NCI-H1436 treated with DMSO at 0.1 percent for 48 hours (cell line): ENCODE results near the gene ARID3A.

Experiments used
- DNase-seq: peaks from one replicate; lab custom pipeline; 2025; lab: John Stamatoyannopoulos, UW

The ARID3A gene

DNA sequence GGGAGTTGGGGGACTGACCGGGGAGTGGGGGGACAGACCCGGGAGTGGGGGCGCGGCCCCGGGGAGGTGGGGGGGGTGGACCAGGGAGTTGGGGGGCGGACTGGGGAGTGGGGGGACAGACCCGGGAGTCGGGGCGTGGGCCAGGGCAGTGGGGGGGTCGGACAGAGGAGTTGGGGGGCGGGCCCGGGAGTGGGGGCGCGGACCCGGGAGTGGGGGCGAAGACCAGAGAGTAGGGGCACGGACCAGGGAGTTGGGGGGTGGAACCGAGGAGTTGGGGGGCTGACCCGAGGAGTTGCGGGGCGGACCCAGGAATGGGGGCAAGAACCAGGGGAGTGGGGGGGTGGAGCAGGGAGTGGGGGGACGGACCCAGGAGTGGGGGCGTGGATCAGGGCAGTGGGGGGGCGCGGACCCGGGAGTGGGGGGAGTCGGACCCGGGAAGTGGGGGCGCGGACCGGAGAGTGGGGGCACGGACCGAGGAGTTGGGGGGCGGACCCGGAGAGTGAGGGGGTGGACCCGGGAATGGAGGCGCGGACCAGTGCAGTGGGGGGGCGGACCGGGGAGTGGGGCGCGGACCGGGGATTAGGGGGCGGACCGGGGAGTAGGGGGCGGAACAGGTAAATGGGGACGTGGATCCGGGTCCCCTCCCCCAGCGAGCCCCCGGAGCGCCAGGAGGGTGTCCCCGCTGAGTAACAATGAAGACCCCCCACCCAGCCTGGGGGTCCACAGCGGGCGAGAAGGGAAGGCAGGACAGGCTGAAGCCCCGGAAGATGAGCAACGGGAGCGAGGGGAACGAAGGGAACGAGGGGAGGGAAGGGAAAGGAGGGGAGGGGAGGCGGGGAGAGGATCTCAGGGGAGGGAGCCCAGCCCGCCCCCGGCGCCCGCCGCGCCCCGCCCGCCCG lies 13.4 kb upstream of the ARID3A start:
- no peak for DNase-seq

DNA sequence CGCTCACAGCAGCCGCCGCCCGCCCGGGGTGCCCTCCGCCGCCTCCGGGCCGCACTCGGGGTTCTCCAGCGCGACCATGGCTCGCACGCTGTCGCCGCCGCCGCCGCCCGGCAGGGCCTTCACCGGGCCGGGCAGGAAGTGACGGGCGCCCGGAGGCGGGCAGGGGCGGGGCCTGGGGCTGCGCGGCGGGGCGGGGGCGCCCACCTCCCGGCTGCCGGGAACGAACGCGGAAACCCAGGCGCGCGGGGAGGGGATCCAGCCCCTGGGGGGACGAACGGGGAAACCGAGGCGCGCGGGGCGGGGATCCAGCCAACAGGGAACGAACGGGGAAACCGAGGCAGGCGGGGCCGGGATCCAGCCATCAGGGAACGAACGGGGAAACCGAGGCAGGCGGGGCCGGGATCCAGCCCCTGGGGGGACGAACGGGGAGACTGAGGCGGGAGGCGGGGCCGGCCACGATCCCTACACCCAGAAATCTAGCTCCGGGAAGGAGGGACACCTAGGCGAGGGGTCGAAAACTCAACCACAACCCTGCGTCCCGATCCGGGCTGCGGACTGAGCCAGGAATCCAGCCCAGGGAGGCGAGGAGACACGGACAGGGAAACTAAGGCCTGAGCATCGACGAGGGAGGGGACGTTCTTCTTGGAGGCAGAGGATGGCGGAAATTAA lies 12.6 kb upstream of the ARID3A start, which contains the start of gene R3HDM4:
TSS of gene R3HDM4 (minus strand) at position 140 of the 669 bp plus-strand sequence. CDS start at position 78, 62 bp downstream.
- no peak for DNase-seq

- DNase-seq, result no peak
These were observed 9.1 kb upstream of the ARID3A start for GRCh38 chr19:916645-917322.

- no peak for DNase-seq
These were observed 8.3 kb upstream of the ARID3A start, which contains the start of gene KISS1R for GRCh38 chr19:917323-918151. Gene KISS1R (plus strand): TSS chr19:917333. CDS start chr19:917503, 170 bp downstream.

- DNase-seq, result no peak
These were observed 7.7 kb upstream of the ARID3A start for GRCh38 chr19:918152-918437.

- no peak for DNase-seq
These were observed 7.2 kb upstream of the ARID3A start for GRCh38 chr19:918481-919198.

DNA sequence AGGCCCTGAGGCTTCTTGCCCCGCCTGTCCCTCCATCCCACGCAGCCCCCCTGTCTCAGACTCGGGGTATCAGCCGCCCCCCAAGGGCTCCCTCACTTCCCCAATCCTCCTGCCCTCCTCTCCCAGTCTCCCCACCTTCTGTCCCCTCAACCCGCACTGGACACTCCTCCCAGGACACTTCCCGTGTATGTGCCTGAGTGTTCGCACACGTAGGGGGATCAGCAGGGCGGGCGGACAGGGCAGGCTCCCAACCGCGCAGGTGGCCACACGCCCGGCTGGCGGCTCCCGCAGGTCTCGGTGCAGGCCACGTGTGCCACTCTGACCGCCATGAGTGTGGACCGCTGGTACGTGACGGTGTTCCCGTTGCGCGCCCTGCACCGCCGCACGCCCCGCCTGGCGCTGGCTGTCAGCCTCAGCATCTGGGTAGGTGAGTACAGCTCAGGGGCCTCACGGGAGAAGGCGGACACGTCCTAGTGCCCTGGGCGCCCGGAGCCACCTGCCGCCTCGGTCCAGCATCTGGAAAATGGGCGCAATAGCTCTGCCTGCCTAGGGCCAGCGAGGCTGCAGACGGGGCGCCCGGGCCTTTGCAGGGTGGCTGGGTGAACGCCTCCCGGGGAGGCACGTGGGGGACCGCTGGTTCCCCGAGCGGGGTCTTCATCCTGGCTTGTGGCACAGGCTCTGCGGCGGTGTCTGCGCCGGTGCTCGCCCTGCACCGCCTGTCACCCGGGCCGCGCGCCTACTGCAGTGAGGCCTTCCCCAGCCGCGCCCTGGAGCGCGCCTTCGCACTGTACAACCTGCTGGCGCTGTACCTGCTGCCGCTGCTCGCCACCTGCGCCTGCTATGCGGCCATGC lies 6.4 kb upstream of the ARID3A start:
- no peak for DNase-seq

DNA sequence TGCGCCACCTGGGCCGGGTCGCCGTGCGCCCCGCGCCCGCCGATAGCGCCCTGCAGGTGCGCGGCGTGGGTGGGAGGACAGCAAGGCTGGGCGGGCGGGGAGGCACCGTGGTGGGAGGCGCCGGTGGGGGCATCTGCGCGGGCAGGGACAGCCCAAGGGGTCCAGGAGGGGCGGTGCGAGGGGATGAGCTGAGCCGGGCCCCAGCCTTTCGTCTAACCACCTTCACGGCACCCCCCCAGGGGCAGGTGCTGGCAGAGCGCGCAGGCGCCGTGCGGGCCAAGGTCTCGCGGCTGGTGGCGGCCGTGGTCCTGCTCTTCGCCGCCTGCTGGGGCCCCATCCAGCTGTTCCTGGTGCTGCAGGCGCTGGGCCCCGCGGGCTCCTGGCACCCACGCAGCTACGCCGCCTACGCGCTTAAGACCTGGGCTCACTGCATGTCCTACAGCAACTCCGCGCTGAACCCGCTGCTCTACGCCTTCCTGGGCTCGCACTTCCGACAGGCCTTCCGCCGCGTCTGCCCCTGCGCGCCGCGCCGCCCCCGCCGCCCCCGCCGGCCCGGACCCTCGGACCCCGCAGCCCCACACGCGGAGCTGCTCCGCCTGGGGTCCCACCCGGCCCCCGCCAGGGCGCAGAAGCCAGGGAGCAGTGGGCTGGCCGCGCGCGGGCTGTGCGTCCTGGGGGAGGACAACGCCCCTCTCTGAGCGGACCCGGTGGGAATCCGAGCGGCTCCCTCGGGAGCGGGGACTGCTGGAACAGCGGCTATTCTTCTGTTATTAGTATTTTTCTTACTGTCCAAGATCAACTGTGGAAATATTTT lies 5.6 kb upstream of the ARID3A start:
- no peak for DNase-seq

GRCh38 chr19:924553-925086 lies 1.2 kb upstream of the ARID3A start:
- DNase-seq, result no peak

GRCh38 chr19:925087-925525 lies 729 bp upstream of the ARID3A start:
- DNase-seq, result no peak

- no peak for DNase-seq
These were observed 421 bp downstream of the ARID3A start for GRCh38 chr19:926323-926588.

GRCh38 chr19:926589-927350 lies 935 bp downstream of the ARID3A start:
- no peak for DNase-seq

DNA sequence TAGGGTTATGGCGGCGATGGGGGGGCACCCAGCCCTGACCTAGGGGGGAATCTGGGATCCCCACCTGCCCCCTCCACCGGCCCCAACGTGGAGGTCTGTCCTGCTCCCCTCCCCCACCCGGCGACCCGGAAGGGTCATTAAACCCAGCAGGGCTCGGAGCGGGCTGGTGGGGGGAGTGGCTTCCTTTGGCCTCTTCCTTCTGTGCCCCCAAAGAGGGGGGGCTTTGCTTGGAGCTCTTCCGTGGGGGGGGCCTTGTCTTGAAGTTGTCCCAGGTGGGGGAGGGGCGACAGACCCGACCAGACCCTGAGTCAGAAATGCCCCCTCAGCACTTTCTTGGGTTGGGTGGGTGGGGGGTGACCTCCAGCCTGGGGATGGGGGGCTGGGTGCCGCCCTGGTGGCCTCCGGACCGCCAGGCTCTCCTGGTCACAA lies 1.5 kb downstream of the ARID3A start:
- DNase-seq, result no peak

- DNase-seq, result no peak
These were observed 2.1 kb downstream of the ARID3A start for GRCh38 chr19:927780-928401.

DNA sequence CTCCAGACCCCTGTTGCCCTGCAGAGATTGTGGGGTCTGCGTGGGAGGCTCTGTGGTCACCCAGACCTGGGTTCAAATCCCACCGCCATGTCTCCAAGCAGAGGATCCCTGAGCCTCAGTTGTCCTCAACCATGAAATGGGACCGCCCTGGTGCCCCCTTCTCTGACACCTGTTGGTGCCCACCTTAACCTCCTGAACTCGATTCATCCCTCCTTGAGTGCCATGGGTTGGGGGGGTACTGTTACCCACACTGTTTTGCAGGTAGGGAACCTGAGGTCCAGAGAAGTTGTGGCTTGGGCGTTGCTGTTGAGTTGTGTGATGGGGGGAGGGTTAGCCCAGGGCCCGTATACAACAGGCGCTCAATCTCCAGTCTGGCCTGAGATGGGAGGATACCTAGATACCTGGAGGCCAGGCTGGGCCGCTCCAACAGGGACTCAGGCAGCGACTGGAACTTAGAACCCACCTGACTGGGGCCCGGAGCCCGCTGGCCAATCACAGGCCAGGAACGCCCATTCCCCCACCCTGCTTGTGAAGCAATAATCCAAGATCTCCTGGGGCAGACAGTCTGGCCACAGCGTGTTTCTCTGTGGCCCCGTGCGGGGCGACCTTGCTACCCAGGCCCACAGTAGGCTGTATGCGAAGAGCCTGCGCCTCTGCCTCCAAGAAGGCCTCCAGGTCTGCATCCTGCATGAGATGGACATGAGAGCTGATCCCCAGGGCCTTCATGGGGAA lies 2.8 kb downstream of the ARID3A start:
- no peak for DNase-seq

- DNase-seq, result no peak
These were observed 3.5 kb downstream of the ARID3A start for GRCh38 chr19:929203-929890.

- DNase-seq, result no peak
These were observed 4.0 kb downstream of the ARID3A start for GRCh38 chr19:929891-930258.
